Adipose tissue (tissue), 3 donors: ENCODE measurements around the gene KLF7. TPM values are rescaled to one million over a fixed set of nuclear protein-coding genes. Genes with fewer than 3 reads are reported as not detected.

ENCODE experiments used
- H3K27ac ChIP-seq: one replicate; pipeline ENCODE4 v1.5.1; 2013; ENCODE audit warnings: low read depth, low read length
- WGBS, 3 donors: extraction: QIAGEN DNeasy Blood & Tissue Kit; methylation state at CpG; one replicate each; pipeline ENCODE4 v1.1.7; 2013; 5-methylcytosine and 5-hydroxymethylcytosine counted together
- polyA plus RNA-seq, 3 donors: library from polyadenylated mRNA; stranded (reverse); fragments of 200-250 nt; gene quantifications; one replicate each; pipeline ENCODE4 v1.2.3, GENCODE V29; 2013
- donor health status: healthy with polysubstance abuse.
- donor health status: Bipolar disorder and iron deficiency.
- donor health status: healthy.

The KLF7 gene
- polyA plus RNA-seq, 3 donors: 2.2 to 14.5 (median 11.1) TPM

DNA sequence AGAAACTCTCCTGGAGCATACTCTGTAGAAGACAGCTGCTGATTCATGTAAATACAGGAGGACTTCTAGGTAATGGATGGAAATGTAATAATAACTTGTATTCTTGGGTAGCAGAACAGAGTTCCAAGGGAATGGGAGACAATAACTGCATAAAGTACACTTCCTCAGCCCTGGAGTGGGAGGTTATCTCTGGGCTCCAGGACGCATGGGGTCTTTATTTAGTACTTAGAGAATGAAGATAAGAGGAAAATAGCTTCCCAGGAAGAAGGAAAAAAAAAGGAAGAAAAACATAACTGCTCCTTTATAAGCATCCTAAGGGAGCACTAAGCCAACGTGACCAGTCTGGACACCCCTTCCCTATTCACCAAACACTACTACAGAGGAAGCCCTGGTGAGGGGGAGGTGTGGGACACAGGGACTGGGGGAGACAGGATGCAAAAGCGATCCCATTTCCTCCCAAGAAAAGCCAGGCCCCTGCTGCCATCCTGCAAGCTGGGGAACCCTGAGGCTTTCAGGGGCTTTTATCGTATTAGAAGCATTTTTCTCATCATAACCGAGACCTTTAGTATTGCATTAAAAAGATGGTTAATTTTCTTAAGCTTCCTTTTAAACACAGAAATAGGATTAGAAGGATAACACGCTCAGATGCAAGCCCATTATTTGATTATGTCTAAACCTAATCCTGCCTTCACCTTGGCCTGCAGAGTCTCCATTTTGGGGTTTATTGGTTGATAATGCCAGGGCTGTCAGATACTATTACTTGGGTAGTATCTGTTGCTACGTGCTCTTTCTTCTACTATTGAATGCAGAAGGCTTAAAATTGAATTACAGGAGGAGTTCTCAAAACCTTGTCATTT lies 78.5 kb downstream of the KLF7 start:
- 73 to 85% (median 74%) methylated on average over 7 of the region's 7 CpGs for WGBS, 3 donors
- H3K27ac ChIP-seq: no peak overlapping the region

DNA sequence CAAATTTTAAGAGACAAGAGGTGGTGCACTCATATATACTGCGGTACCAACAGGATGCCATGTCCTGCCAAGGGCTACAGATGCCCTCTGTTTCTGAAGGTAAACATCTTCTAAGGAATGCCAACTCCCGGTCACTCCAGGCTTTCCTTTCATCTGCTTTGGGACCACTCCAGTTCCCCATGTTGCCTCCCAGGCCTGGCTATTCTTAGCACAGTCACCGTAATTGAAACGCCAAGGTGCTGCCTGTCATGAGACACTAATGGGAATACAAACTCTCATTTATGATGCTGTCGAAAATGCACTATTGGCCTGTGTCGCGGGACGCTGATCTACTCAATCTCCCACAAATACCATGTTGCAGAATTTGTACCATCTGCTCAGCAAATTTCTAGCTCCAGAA lies 79.6 kb downstream of the KLF7 start:
- 81 to 89% (median 89%) methylated on average over 8 of the region's 8 CpGs for WGBS, 3 donors
- H3K27ac ChIP-seq: no peak overlapping the region

GRCh38 chr2:207085110-207085509 lies 80.6 kb downstream of the KLF7 start:
- WGBS, 3 donors: 83 to 93% (median 88%) methylated on average over 5 of the region's 5 CpGs
- H3K27ac ChIP-seq: no peak overlapping the region

DNA sequence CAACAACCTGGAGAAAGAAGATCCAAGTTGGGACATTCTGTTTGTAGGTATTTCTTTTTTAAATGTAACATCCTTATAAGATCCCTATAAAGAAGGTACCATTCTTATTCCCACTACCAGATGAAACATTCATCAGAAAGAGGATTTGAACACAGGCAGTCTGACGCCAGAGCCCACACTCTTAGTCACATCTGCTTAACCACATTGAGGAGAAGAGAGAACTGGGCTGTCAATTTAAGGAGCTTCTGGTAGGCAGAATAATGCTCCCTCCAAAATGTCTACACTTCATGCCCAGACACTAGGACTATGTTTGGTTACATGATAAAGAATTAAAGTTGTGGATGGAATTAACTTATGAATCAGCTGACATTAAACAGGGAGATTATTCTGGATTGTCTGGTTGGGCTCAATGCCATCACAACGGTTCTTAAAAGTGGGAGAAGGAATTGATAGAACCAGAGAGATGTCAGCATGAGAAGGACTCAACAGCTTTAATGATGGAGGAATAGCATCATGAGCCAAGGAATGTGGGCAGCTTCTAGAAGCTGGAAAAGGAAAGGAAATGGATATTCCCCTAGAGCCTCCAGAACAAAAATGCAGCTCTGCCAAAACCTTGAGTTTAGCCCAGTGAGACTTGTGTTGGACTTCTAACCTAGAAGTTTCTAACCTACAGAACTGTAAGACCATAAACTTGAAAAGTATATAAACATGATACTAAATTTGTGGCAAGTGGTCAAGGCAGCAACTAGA lies 82.2 kb downstream of the KLF7 start:
- 64 to 72% (median 64%) methylated on average over 2 of the region's 2 CpGs for WGBS, 3 donors
- no peak overlapping the region for H3K27ac ChIP-seq

DNA sequence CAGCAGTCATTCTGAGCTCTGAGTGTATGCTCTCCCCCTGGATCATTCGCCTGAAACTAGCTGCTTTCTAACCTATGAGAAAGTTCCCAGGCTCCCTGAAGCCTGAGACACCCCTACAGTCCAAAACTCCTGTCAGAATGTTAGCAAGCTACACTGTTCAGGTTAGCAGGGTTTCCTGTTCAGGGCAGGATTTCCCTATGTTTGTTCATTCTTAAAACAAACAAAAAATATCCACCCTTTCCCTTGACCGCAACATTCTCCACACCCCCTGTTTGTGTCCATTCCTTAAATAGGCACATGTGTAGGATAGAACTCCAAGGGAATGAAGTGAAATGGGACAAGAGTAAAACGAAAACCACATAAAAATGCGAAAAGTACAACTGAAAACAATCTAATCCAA lies 83.1 kb downstream of the KLF7 start:
- H3K27ac ChIP-seq: no peak overlapping the region
- 51 to 87% (median 72%) methylated on average over 4 of the region's 4 CpGs for WGBS, 3 donors

DNA sequence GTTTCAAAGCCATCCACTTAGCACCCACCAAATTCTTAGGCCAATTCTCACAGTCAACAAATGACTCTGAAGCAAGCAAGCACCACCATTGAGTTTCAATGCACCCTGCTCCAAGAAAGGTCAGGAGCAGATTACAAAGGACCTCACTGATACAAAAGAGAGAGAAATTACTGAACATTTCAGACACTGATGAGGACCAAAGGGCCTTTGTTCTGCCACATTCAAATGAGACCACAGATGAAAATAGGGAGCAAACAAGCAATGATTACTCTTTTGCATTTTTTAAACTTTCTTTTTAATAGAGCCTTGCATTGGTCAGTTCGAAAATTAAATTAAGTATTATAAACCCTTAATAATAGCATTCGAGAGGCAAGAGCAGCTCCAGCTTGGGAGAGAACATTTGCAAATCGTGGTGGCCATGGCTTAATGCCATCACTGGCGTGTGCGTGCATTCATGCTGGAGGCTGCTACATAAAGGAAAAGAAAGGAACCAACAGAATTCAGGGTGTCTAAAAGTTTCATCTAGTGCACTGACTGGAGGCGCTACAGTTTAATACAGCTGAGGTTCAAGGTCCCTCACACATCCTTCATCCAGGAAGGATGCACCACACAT lies 87.5 kb downstream of the KLF7 start:
- no peak overlapping the region for H3K27ac ChIP-seq
- 83 to 94% (median 92%) methylated on average over 6 of the region's 6 CpGs for WGBS, 3 donors

DNA sequence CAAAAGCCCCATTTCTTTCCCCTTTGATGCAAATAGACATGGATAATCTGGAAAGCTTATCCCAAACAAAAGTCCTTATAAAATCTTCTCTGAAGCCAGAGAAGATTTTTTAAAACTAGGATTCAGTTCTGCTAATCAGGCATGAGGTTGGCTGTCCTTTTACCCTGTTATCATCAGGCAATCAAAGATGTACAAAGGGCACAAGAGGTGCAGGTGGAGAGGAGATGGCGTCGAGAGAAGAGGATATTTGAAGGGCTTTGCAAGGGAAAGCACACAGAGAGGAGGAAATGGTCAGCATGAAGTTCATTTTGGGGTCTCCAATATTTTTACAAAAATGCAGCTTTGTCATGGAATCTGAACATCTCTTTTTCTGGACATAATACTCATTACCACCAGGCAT lies 88.5 kb downstream of the KLF7 start:
- H3K27ac ChIP-seq: no peak overlapping the region
- WGBS, 3 donors: 58 to 93% (median 93%) methylated on average over 2 of the region's 2 CpGs

GRCh38 chr2:207075456-207075855 lies 90.3 kb downstream of the KLF7 start:
- WGBS, 3 donors: 73 to 85% (median 77%) methylated on average over 6 of the region's 6 CpGs
- H3K27ac ChIP-seq: no peak overlapping the region

DNA sequence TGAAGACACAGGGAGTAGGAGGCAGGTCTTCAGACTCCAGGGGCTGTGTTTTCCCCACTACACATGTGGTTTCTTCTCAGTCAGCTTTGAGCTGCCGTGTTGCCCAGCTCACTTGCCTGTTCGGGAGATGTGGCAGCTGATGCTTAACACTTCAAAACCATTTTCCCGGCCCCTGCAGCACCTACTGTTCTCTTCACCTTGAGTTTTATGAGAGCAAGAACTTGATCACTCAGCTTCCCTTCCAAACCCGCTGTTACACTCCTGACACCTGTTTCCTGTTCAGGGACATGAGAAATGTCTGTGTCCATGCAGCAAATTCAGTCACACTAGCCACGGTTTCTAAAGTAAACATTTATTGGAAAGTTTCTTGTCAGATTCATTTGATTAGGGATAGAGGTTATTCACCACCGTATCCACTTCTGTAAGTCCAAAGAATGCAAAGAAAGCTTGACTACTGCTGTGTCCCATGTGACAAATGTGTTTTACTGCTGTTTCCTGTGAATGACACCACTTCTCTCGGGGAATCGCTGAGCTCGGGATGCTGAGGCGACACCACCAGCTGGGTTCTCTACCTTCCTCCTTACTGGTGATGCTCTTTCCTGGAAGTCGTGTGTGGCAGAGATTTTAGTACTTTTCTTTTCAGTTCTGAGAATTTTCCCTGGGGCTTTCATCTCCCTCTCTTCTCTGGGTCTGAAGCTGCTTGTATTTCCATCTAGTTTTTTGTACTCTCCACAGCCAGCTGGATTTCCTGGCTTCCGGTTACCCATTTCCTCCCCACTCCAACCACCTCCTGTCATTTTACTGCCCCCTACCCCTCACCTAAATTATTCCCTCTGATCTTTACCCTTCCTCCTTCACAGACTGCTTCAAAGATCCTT lies 91.7 kb downstream of the KLF7 start:
- no peak overlapping the region for H3K27ac ChIP-seq
- WGBS, 3 donors: 13 to 23% (median 15%) methylated on average over 12 of the region's 12 CpGs

DNA sequence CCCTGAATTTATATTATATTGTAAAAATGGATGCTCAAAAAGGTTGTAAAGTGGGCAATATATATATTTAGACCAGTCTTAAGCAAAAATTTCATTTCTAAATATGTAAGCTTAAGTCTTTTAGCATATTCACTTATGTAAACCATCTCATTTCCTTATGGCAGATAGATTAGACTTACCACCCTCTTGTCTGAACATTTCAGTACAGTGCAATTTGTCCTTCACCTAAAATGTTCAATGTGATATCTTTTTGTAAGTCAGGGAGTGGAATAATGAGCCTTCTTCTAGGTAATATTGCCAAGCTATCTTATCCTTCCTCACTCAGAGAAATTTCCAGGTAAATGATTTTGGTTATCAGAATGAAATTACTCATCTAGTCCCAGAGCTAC lies 92.3 kb downstream of the KLF7 start:
- no peak overlapping the region for H3K27ac ChIP-seq

DNA sequence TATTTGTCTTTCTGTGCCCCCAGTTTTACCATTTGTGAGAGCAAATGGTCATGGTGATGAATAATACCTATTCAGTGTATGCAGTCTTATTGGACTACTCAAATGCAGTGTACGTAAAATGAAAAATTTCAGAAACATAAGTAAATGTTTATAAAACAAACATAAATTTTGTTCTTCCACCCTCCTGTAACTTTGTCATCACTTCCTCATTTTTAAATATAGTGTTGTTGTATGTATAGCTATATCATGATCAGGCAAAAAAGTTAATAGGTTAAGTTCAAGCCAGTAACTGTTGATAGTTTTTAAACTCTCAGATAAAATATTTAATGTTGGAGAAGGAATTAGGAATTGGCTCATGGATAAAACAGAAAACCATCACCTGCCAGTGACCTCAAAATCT lies 93.2 kb downstream of the KLF7 start:
- no peak overlapping the region for H3K27ac ChIP-seq
- WGBS, 3 donors: 79 to 90% (median 80%) methylated on average over 1 of the region's 1 CpG

DNA sequence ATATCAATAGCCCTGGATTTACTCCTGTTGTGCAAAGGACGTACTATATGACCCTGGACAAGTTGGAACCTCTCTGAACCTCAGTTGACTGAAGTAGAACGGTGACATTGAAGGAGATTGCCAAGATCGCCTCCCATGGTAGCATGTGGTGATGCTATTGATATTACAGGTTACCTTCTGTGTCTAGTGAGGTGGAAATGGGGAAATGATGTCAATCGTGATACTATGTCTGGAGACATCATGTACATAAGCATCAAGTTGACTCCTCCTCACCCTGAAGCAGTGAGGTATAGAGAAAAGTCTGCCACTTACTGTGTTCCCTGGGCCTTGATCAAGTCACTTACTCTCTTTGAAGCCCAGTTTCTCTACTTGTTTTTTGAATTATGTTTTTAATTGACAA lies 93.9 kb downstream of the KLF7 start:
- 82 to 90% (median 89%) methylated on average over 4 of the region's 4 CpGs for WGBS, 3 donors
- no peak overlapping the region for H3K27ac ChIP-seq

DNA sequence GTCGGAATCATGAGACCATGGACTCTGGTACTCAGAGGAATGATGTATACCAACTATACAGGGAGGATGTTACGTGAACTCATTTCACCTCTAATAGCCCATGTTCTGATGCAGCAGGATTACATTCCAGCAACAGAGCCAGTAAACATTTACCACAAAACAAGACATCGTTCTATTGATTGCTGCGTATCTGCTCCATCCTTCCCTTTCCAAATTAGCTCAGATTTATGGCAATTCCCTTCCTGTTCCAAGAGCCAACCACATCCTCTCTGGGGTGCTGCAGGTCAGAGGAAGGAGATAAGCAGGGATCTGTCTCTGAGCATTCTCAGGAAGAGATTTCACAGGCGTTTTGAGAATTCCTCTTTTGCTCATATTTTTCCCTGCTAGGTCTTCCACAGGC lies 98.3 kb downstream of the KLF7 start:
- WGBS, 3 donors: 30 to 45% (median 44%) methylated on average over 5 of the region's 5 CpGs
- no peak overlapping the region for H3K27ac ChIP-seq

DNA sequence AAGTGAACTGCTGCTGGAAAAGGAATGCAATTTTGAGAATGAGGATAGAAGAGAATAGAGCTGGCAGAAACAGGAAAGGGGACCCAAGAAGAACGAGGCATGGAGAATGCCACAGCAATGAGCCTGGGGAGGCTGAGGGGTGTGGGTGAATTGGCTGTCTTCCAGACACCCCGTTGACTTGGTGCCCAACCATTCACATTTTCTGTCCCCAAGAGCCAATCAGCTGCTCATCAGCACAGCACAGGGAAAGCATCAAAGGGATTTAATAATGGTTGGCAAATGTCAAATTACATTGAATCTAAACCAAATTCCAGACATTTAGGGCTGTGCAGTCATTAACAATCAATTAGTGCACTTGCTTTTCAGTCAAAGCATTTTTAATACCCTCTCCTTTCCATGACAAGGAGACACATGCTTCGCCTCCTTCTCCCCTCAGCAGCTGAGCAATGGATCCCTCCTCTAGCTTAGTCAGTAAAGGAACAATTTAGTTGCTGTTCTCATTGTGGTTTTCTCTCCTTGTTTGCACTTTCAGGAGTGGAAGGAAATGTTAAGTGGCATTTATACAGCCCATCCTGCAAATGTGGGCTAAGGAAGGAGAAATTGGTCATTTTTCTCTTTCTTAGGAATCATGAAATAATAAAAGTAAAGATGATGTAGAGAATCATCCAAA lies 98.8 kb downstream of the KLF7 start:
- H3K27ac ChIP-seq: no peak overlapping the region
- 36 to 46% (median 41%) methylated on average over 3 of the region's 3 CpGs for WGBS, 3 donors

DNA sequence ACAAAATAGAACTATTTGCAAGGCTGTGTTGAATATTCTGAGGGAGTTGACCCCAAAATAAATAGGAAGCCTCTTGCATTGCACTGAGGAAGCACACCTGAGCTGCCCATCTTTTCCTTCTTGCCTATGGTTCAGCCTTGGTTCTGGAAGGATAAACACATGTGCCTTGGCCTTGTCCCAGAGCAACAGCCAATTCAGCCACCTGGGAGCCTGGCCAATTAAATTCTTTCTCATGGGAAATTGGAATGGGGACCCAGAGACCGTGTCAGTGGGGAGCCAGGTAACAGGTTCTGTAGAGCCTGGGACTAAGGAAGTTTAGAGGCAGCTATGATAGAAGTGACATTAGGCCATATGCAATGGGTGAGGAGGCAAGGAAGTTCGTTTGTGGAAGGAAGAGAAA lies 99.6 kb downstream of the KLF7 start:
- WGBS, 3 donors: 41 to 52% (median 50%) methylated on average over 2 of the region's 2 CpGs
- no peak overlapping the region for H3K27ac ChIP-seq

DNA sequence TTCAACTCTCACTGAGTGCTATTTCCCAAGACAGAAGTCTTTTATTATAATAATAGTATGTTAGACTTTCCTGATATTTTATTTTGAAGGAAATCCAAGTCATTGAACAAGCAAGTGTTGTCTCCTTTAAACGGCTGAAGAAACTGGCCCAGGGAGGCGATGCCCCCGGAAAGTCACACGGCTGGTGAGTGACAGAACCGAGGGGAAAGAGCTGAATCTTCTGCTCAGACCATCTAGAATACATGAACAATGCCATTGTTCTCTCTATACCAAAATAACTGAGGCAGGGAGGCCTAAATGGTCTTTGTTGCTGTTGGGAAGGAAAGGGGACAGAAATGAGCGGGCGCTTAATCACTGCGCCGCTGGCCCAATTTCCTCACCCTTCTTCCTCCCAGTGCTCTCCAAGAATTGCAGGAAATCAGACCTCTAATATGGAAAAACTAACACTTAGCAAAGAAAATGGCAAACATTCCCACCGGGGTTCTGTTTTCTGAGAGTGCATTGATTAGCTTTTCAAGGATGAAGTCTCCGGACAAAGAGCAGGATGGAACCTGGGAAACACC lies 101.5 kb downstream of the KLF7 start:
- WGBS, 3 donors: 67 to 81% (median 78%) methylated on average over 11 of the region's 11 CpGs
- H3K27ac ChIP-seq: no peak overlapping the region

- H3K27ac ChIP-seq: no peak overlapping the region
- 76 to 90% (median 83%) methylated on average over 1 of the region's 1 CpG for WGBS, 3 donors
These were observed 104.6 kb downstream of the KLF7 start for GRCh38 chr2:207061181-207061580.

DNA sequence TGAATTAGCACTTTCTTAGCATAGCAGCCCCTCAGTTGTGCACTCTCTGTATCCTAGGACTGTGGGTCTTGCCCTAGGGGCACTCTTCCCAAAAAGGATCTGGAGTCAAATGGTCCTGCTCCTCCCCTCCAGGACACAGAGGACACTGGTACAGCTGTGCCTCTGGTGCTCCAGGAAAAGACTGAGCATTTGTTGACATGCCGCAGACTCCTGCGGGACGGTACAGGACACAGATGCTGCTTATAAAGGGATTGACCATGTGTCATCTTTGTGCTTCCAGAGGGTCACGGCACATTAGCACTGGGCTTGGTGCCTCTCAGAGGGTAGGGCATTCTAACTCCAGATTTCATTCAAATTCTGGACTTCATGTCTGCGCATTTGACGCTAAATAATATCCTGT lies 110.5 kb downstream of the KLF7 start:
- WGBS, 3 donors: 81 to 90% (median 88%) methylated on average over 6 of the region's 6 CpGs
- H3K27ac ChIP-seq: no peak overlapping the region
